Measurements from ENCODE around the gene CRISPLD2. TPM values are rescaled to one million over a fixed set of nuclear protein-coding genes. Genes with fewer than 3 reads are reported as not detected.
"Not testable (repeated sequence)": the region's sequence is repeated elsewhere in the genome, so short reads cannot be mapped to it uniquely, and the experiment has no call there.

CRISPLD2 gene
- total RNA-seq, 1 donor, result 0.99 TPM

GRCh38 chr16:84868328-84868727, 48.5 kb downstream of the CRISPLD2 start:
- no peak for TF ChIP-seq CTCF (IDR thresholded peaks at IDR 0.05; ENCODE audit: insufficient read depth, low read length)
- DNase-seq (ENCODE audit: low read depth), result no peak
- no peak overlapping the region for H3K4me3 ChIP-seq (ENCODE audit: low read depth, low read length)

GRCh38 chr16:84868829-84869472, 49.2 kb downstream of the CRISPLD2 start:
- no peak for TF ChIP-seq CTCF (IDR thresholded peaks at IDR 0.05; ENCODE audit: insufficient read depth, low read length)
- no peak for DNase-seq (ENCODE audit: low read depth)

GRCh38 chr16:84869473-84869845, 49.7 kb downstream of the CRISPLD2 start:
- DNase-seq (ENCODE audit: low read depth), result no peak
- no peak for TF ChIP-seq CTCF (IDR thresholded peaks at IDR 0.05; ENCODE audit: insufficient read depth, low read length)
- H3K4me3 ChIP-seq (ENCODE audit: low read depth, low read length), result no peak overlapping the region

More at GRCh38 chr16:84868829-84869472, 49.2 kb downstream of the CRISPLD2 start:
- H3K4me3 ChIP-seq (ENCODE audit: low read depth, low read length), result no peak overlapping the region

GRCh38 chr16:84872971-84873370, 53.2 kb downstream of the CRISPLD2 start:
- not testable (repeated sequence) for H3K4me3 ChIP-seq (ENCODE audit: low read depth, low read length); DNase-seq (ENCODE audit: low read depth)

GRCh38 chr16:84874004-84874435, 54.2 kb downstream of the CRISPLD2 start:
- H3K4me3 ChIP-seq (ENCODE audit: low read depth, low read length), result no peak overlapping the region
- TF ChIP-seq CTCF (IDR thresholded peaks at IDR 0.05; ENCODE audit: insufficient read depth, low read length), result no peak
- DNase-seq (ENCODE audit: low read depth), result no peak

- H3K4me3 ChIP-seq (ENCODE audit: low read depth, low read length), result no peak overlapping the region
- TF ChIP-seq CTCF (IDR thresholded peaks at IDR 0.05; ENCODE audit: insufficient read depth, low read length), result no peak
- peak; percentile 28 for DNase-seq (ENCODE audit: low read depth)
These were observed 54.8 kb downstream of the CRISPLD2 start for GRCh38 chr16:84874553-84874952.

- no peak for TF ChIP-seq CTCF (IDR thresholded peaks at IDR 0.05; ENCODE audit: insufficient read depth, low read length)
- no peak for DNase-seq (ENCODE audit: low read depth)
- no peak overlapping the region for H3K4me3 ChIP-seq (ENCODE audit: low read depth, low read length)
These were observed 55.2 kb downstream of the CRISPLD2 start for GRCh38 chr16:84874983-84875382.
